ENCODE measurements around the gene TSEN2.
A peak's percentile ranks its signal among the peaks of the same experiment; 100 is the strongest.
"Not testable (repeated sequence)": the region's sequence is repeated elsewhere in the genome, so short reads cannot be mapped to it uniquely, and the experiment has no call there.

The TSEN2 gene

DNA sequence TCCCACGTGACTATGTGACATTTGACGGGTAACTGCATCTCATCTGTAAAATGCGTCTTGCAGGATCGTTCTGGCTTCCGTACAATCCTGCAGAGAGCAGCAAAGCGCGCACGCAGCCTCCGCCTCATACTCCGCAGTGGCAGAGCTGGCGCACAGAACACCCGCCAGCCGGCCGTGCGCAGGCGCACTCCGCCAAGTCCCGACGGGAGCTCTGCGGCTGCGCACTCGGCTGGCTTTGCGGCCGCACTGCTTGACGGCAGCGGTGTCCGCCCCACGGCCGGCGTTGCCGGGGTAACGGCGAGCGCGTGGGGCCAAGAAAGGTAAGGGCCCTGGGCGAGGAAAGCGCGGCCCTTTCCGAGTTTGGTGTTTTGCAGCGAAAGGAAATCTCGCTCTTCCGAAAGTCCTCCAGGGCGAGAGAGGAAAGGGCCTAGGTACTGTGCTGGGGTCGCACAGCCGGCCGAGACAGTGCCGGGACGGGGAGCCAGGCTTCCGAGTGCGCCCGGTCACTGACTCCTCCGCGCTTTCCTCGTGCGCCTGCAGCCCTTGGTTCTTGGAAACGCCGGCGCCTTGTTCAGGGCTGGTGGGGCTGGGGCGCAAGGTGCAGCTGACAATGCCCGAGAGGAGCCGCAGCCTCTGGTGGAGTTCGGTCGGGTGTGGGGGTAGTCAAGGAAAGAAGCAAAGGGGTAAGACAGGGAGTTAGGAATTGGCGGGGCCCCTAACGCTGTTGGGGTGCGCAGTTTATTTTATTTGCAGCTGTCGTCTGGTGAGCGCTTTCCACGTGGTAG, at the start of gene TSEN2:
Gene TSEN2 (plus strand): TSS at position 283 of the 785 bp plus-strand sequence. CDS start 5,321 bp downstream, outside the sequence.
- DNase-seq, result peak; percentile 91

DNA sequence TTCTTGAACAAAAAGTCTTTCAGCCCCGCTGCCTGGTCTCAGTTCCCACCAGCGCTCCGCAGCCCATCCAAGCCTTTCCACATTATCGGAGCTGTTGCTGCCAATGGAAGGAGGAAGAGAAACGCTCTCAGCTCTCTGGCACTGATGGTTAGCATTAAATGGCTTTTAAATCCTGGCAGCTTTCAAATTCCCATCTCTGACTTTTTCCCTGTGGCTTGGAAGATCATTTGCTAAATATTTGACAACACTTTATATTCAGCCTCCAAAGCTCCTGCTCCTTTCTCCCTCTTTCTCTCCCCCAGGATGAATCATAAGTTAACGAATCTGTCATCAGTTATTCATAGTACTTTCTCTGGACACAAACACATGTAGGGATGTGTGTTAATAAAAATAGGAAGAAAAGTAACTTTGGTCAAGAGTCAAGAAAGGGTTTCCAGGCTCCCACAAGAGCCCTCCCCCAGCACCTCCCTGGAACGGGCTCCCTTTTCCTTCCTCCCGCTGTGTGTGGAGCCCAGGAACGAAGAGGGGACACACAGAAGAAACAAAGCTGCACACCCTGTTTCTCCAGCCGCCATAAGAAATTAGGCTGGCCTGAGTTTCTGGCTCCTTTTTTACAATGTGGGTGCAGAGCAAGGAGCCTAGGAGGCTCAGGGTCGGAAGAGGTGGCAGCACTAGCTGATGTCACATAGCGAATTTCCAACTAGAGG, 47.6 kb upstream of the TSEN2 start:
- DNase-seq, result no peak

DNA sequence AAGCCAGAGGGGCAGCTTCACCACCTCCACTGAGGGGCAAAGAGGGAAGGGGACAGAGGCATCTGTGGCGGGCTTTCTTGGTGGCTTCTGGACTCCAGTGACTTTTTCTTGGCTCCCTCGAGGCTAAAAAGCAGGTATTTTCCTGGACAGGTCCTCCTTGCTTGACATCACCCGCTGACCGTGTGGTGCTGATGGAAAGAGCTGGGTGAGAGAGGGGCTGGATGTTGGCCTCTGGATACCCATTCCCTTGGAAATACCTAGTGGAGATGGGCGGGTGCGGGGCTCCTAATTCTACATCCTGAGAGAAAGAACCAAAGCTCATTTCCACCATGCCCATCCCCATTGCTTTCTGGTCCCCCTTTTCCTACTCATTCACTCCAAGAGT, 47.1 kb upstream of the TSEN2 start:
- DNase-seq, result no peak

DNA sequence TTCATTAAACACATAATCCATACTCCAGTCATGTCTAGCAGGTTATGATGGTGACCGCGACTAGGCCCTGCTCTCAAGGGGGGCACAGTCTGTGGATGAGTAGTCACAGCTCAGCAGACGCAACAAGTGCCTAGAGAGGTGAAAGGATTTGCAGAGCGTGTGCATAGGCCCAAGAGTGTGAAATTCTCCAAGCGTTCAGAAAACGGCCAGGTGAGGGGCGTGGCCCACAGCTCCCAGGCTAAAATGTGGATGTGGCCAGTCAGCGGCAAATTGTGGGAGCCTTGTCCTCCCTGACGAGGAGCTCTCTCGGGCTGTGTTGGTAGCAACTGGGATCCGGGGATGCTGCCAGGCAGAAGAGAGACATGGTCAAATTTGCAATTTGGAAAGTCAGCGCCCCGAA, 46.4 kb upstream of the TSEN2 start:
- DNase-seq, result no peak

DNA sequence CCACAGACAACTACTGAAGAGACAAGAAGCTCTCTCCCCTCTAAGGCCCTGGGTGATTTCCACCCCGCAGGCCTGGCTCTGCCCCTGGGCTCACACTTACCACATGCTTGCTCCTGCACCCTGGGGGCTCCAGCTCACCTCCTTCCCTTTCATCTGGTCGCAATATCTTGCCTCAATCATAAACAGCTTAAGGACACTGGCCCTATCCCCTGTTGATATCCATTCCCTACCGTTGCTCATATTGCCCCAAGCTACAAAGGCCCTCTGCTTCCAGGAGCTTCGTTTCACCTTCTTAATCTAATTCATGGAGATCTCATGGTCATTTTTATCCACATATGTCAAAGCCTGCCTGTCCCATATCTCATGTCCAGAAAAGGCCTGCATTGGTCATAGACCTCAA, 46.0 kb upstream of the TSEN2 start:
- DNase-seq, result no peak

DNA sequence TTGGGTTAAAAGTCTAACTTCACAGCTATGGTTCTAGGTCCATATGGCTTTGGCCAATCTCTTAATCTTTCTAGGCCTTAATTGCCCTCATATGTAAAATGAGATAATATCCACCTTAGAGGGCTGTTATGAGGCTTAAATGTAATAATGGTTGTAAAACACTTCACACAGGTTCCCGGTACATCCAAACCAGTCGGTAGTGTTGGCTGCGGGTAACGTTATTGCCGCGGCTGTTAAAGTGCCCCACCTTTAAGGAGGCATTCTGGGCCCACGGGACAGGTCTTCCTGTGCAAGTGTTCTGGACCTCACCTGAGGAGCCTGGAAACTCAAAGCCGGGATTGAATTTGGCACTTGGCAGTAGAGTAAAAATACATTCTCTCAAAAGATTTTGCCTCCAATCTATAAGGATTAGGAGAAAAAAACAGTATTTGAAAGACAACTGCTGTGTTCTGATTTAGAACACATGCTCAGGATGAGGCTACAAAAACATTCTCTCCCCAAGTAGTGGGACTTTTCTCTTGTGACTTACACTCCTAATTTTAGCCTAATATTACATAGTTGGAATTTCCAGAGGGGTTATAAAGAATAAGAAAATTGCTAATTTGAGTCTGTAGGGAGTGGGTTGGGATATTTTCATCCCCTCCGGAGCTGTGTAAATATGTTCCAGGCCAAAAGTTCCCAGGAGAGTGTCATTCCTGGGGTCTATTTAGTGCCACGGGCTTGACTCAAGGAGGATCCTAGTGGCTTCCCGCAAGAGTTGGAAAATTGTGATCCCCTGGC, 44.9 kb upstream of the TSEN2 start:
- DNase-seq, result no peak

DNA sequence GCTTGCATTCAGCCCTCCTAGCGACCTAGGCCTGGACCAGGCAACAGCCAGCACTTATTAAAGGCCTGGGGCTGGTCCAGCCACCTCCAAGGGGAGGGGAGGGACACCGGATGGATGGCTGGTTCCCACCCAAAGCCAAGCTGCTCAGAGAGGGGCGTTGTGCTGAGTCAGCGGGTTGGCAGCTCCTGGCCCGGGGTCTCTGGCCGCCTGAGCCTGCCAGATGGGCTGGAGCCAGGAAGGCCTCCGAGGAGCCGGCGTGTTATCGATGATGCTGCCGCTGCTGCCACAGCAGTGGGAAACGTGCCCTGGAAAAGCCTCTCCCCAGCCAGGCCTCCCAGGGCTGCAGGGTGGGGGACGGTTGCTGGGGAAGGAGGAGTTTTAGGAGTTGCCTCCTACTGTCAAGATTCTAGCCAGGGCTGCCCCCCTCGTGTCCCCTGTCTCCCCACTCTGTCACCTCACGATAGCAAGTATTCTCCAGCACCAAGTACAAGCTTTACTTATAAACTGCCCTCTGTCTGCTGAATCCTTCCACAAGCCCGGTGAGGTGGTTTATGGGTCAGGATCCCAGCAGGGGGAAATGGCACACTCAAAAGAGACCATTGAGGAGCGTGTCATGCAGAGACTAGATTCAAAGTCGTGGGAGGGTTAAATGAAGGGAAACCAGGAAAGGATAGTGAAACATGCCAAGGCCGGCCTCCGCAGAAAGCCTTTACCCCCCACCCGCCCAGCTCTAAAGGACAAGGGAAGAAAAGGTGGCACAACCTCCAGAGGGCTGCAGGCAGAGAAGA, 43.2 kb upstream of the TSEN2 start:
- DNase-seq, result no peak

DNA sequence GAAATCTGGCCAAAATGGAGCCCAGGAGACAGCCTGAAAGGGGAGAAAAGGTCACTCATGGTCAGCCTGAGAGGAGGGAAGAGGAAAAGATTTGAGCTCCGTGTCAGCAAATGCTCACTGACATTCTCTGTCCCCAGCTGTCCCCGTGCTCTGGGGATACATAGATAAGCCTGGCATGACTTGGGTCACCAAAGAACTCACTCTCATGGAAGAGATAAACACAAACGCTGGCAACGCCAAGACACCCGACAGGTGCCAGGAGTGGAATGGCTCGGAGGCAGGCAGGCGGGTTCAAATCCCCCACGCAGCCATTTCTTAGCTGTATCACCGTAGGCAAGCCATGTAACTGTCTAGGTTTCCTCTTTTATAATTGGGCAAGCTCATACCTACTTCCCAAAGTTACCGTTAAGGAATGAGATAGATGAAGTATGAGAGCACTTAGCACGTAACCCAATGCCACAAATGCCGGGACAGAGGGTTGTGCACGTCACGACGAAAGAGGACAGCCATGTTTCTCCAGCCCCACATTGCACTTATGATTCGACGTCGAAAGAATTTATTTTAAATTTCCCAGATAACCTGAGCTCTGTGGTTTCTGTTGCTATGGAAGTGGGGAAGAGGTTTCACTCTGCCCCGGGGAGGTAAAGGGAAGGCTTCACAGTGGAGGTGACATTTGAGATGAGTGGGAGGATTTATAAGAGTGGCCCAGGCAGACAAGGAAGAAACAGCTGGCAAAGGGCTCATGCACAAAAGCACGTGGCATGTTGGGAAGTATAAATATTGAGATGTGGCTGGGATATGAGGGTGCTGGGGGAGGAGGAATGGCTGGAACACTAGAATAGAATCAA, 41.4 kb upstream of the TSEN2 start:
- no peak for DNase-seq

DNA sequence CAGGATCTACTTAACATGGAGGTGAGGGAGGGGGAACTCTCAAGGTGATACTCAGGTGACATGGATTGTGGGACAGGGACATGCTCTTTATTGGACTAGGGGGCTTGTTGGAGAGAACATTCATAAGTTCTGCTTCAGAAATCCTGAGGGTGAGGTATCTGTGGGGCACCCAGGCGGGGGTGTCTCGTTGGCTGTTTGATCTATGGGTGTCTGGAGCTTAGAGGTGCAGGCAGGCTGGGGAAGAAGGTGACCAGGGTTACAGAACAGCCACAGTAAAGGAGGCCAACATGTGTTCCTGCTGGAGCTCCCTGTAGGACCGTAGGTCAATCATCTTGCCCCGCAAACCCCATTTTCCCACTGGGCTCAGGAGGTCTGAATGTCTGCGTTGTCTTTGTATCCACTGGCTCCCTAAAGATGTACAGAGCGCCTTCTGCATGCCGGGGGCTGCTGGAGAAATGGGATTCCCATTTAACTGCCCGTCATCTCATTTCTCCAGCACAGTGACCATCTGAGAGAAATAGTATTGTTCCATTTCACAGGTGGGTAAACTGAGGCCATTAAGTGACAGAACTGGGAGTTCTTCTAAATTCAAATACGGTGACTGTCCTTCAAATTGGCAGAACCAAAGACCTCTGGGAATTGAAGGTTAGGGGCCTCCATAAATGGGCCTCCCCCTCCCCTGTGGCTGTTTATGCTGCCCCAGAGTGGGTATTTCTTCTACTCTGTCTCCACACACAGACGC, 40.3 kb upstream of the TSEN2 start:
- no peak for DNase-seq

DNA sequence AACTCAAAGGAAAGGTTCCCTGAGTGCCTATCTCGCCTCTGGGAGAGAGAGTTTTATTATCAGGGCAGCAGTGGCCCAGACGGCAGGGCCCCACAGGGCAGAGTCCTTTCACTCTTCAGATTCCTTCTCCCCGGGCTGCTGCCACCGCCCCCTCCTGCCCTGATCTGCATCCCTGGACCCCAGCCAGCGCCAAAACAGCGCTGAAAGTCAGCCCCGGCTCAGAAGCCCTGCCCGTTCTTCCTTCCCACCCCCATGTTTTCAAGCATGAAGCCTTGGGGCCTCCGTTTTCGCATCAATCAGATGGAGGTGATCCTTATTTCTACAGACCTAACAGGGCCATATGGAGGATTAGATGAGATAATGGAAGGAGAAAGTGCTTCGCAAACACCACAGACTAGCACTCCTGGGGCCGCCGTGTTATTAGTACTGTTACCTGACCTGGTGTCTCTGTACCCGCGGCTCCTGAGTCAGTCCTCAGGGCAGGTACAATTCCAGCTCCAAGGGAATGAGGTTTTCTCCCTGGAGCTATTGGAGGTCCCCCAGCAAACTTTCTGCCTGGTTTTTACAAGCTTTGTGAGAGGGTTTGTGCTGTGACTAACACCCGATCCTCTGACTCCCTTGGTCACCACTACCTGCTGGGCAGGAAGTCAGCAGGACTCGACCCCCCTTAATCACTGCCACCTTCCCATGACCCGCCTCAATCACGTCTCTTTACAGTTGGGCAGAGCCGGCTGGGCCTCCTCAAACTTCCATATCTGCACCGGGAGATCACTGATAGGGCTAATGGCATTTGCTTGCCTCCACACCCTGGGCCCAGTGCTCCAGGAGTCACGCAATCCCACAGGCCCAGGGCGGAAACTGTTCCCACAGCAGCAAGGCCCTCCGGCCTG, 39.5 kb upstream of the TSEN2 start:
- DNase-seq, result no peak

DNA sequence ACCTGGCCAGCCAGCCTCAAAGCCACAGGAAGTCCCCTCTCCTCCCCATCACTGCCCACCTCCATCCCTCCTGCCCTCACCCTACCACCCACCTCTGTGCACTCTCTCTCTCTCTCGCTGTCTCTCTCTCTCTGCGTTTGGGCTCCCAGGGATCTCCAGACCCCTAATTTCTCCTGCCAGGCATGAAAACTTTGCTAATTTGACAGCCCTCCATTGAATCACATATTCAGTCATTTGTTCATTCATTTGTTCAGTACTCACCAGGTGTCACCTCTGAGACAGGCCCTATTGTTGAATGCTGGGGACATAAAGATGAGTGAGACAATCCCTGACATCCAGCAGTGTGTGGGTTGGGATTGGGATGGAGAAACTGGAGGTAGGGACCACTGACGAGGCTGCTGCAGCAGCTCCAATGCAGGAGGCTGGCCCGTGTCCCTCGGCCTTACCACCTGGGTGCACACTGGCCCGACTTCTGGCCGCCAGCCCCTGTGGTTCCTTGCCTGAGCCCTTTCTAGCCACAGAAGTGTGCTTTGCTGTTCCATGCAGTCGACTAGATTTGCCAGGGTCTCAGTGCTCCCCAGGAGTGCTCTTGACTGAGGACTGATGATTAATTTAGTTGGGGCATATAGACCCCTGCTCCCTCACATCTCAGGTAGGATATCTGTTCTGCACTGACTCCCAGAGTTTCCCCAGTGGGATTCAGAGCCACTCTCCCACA, 38.6 kb upstream of the TSEN2 start:
- DNase-seq, result no peak

DNA sequence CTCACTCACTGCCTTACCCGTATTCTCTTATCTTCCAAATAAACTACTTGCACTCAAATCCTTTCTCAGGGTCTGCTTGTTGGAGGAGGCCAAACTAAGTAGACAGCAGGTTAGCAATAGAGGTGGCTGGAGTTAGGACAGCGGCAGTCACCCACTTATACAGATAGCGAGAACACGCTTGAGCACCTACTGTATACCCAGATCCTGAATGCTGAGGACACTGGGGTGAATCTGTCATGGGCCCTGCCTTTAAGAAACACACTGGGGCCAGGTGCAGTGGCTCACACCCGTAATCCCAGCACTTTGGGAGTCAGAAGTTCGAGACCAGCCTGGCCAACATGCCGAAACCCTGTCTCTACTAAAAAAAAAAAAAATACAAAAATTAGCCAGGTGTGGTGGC, 38.0 kb upstream of the TSEN2 start:
- no peak for DNase-seq

DNA sequence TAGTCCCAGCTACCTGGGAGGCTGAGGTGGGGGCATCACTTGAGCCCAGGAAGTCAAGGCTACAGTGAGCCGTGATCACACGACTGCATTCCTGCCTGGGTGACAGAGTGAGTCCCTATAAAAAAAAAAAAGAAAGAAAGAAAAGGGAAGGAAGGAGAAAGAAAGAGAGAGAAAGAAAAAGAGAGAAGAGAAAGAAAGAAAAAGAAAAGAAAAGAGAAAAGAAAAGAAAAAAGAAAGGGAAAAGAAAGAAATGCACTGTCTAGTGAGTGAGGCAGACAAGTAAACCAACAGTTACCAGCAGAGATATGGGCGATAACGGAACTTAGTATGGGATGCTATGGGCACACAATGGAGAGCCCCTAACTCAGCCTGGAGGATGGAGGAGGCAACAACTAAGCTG, 37.2 kb upstream of the TSEN2 start:
- DNase-seq, result no peak

DNA sequence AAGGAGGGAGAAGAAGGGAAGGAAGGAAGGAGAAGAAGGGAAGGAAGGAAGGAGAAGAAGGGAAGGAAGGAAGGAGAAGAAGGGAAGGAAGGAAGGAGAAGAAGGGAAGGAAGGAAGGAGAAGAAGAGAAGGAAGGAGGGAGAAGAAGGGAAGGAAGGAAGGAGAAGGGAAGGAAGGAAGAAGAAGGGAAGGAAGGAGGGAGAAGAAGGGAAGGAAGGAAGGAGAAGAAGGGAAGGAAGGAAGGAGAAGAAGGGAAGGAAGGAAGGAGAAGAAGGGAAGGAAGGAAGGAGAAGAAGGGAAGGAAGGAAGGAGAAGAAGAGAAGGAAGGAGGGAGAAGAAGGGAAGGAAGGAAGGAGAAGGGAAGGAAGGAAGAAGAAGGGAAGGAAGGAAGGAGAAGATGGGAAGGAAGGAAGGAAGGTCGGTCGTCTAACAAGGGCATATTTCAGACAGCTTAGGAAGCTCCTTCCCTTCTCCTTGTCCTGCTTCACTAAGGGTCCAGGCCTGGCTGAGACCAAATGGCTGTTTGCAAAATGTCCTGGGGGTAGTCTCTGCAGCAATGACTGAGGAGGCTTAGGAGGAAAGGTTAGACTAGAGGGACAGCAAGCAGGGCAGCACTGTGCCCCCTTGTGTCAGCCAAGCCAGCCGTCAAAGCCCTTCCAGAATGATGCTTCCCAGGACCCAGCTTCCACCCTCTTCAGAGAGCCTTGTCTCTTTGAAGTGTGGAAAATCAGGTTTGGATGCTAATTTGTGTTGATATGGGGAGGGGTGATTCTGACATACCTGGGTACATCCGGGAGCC, 35.7 kb upstream of the TSEN2 start:
- DNase-seq, result not testable (repeated sequence)

DNA sequence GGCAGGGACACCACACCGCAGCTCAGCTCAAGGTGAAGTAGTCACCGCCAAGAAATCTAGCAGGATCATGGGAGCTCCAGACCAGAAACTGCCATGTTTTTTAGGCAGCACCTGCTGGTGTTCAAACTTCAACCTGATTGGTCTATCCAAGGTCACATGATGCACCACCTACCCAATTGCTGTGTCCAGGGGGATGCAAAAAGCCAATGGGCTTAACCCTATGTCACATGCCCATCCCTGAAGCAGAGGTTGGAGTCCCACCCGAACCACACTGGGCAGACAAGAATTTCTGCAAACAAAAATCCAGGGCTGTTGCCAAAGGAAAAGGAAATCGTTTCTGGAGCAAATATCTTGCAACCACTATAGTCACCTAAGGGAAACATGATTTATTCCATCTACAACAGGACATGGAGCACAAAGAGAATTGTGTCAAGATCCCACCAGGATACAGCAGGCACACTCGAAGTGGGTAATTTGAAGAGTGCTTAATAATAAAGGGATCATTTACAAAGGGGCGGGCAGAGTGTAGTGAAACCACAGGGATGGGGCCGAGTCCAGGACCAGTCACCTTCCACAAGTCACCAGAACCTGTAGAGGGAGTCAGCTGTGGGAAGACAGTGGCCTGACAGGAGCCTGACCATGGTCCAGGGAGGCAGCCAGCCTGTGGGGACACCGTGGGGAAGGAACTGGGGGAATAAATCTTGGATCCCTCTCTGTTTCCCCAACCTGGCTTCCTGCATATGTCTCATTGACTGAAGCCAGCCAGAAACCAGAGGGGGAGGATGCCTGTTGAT, 34.2 kb upstream of the TSEN2 start:
- DNase-seq, result no peak

DNA sequence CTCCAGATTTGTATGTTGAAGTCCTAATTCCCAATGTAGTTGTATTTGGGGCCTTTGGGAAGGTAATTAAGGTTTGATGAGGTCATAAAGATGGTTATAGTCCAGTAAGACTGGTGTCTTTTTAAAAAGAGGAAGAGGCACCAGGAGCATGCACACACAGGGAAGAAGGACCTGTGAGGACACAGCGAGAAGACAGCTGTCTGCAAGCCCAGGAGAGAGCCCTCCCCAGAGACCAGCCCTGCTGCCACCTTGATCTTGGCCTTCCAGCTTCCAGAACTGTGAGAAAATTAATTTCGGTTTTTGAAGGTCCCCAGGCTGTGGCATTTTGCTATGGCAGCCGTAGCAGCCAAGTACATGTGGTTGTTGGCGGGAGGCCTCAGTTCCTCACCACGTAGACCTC, 32.8 kb upstream of the TSEN2 start:
- DNase-seq, result no peak

DNA sequence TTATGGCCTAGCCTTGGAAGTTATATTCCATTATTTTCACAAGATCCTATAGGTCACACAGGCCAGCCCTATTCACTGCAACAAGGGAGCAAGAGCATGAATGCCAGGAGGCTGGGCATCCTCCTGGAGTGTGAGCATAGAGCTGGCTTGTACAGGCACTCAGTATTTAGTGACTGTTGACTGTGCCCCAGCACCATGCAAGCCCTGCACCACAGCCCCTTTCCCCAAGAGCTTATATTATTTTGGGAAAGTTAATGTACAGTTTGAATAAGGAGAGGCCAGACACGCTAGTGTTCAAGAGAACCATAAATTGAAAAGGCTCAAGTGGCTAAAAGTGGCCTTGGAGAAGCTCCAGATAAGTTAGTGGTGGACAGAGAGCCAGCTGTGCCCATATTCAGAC, 32.3 kb upstream of the TSEN2 start:
- no peak for DNase-seq

All from Kasumi-1 (cell line).